Measurements from ENCODE around the gene SHISA8. TPM values are rescaled to one million over a fixed set of nuclear protein-coding genes. Genes with fewer than 3 reads are reported as not detected.

SHISA8 gene
- total and polyA plus RNA-seq, 4 donors, result not detected

DNA sequence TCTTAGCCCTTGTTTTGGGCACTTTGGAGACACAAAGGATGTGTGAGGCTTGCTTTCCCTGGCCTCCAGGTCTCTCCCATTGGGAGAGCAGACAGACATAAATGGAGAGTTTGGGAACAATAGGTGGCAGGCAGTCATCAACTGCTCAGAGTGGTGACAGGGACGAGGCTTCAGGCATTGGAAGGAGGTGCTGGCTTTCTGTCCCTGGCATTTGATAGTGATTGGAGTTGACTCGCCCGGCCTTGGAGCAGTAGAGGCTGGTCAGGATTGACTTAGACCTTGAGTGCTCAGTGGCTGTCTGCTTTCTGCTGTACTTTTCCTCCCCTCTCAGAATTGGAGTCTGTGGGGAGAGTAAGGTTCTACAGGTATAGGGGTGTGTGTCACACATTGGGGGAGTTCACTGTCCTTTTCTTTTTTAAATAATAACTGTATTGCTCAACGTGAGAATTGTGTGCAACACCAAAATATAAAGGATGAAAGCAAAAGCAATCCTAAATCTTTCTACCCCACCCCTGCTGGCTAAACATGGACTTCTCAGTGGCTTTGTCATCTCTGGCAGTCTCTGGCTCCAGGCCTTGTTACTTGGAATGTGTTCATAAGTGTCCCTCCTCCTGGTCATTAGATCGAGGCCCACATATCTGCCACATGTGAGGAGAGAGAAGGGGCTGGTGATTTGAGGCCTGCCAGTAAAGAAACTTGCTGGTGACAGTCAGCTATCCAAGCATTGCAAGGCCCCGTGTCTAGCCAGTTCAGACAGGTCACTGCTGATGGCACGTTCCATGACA lies 21.1 kb downstream of the SHISA8 start:
- H3K9ac ChIP-seq (ENCODE audit: low read depth in 1 of 2, low read length in 2 of 2), result no peak overlapping the region
- H3K27me3 ChIP-seq (ENCODE audit: control insufficient read depth in 4 of 4, insufficient read depth in 4 of 4, low read length in 3 of 4), result no peaks in the 10 kb centered on the region
- no peak overlapping the region for H3K4me3 ChIP-seq (ENCODE audit: low read depth in 1 of 3, low read length in 3 of 3)
- H3K4me1 ChIP-seq (ENCODE audit: control insufficient read depth in 4 of 4, insufficient read depth in 4 of 4, low read length in 3 of 4), result peaks cover 0 to 2% (median 0%) of the 10 kb centered on the region in 4 donors
- no peaks in the 10 kb centered on the region for H3K9me3 ChIP-seq (ENCODE audit: control insufficient read depth in 4 of 4, low read length in 3 of 4)
- no peak overlapping the region for H3K27ac ChIP-seq (ENCODE audit: low read depth in 1 of 2, low read length in 2 of 2)
- H3K36me3 ChIP-seq (ENCODE audit: control insufficient read depth in 4 of 4, insufficient read depth in 3 of 4, low read depth in 1 of 4, low read length in 3 of 4), result peaks cover 7 to 73% (median 51%) of the 10 kb centered on the region in 4 donors
- WGBS, result 90% methylated on average over 7 of the region's 7 CpGs
- no peak for DNase-seq (ENCODE audit: low spot score)
- TF ChIP-seq ZBTB33 (IDR thresholded peaks at IDR 0.05) (no peak), RAD21 (IDR thresholded peaks at IDR 0.05) (no peak), MAX (IDR thresholded peaks at IDR 0.05) (no peak), TAF1 (conservative IDR thresholded peaks at IDR 0.05) (no peak), YY1 (IDR thresholded peaks at IDR 0.05) (no peak), FOXA1 (IDR thresholded peaks at IDR 0.05) (no peak), JUND (IDR thresholded peaks at IDR 0.05) (no peak), FOXA2 (IDR thresholded peaks at IDR 0.05) (no peak), GABPA (IDR thresholded peaks at IDR 0.05 in 1 of 2, conservative IDR thresholded peaks at IDR 0.05 in 1 of 2) (no peak), NR2F2 (IDR thresholded peaks at IDR 0.05) (no peak), EGR1 (IDR thresholded peaks at IDR 0.05; ENCODE audit: low read depth in 2 of 2) (no peak), SP1 (IDR thresholded peaks at IDR 0.05) (no peak), ATF3 (IDR thresholded peaks at IDR 0.05) (no peak), HNF4A (conservative IDR thresholded peaks at IDR 0.05) (no peak), HNF4G (IDR thresholded peaks at IDR 0.05) (no peak), RXRA (IDR thresholded peaks at IDR 0.05) (no peak)
- TF ChIP-seq, protein P1, sequence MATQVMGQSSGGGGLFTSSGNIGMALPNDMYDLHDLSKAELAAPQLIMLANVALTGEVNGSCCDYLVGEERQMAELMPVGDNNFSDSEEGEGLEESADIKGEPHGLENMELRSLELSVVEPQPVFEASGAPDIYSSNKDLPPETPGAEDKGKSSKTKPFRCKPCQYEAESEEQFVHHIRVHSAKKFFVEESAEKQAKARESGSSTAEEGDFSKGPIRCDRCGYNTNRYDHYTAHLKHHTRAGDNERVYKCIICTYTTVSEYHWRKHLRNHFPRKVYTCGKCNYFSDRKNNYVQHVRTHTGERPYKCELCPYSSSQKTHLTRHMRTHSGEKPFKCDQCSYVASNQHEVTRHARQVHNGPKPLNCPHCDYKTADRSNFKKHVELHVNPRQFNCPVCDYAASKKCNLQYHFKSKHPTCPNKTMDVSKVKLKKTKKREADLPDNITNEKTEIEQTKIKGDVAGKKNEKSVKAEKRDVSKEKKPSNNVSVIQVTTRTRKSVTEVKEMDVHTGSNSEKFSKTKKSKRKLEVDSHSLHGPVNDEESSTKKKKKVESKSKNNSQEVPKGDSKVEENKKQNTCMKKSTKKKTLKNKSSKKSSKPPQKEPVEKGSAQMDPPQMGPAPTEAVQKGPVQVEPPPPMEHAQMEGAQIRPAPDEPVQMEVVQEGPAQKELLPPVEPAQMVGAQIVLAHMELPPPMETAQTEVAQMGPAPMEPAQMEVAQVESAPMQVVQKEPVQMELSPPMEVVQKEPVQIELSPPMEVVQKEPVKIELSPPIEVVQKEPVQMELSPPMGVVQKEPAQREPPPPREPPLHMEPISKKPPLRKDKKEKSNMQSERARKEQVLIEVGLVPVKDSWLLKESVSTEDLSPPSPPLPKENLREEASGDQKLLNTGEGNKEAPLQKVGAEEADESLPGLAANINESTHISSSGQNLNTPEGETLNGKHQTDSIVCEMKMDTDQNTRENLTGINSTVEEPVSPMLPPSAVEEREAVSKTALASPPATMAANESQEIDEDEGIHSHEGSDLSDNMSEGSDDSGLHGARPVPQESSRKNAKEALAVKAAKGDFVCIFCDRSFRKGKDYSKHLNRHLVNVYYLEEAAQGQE (IDR thresholded peaks at IDR 0.05), result no peak
- TF ChIP-seq, protein P2, sequence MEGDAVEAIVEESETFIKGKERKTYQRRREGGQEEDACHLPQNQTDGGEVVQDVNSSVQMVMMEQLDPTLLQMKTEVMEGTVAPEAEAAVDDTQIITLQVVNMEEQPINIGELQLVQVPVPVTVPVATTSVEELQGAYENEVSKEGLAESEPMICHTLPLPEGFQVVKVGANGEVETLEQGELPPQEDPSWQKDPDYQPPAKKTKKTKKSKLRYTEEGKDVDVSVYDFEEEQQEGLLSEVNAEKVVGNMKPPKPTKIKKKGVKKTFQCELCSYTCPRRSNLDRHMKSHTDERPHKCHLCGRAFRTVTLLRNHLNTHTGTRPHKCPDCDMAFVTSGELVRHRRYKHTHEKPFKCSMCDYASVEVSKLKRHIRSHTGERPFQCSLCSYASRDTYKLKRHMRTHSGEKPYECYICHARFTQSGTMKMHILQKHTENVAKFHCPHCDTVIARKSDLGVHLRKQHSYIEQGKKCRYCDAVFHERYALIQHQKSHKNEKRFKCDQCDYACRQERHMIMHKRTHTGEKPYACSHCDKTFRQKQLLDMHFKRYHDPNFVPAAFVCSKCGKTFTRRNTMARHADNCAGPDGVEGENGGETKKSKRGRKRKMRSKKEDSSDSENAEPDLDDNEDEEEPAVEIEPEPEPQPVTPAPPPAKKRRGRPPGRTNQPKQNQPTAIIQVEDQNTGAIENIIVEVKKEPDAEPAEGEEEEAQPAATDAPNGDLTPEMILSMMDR (IDR thresholded peaks at IDR 0.05; ENCODE audit: low read depth, low read length, missing input control), result no peak
